HG03565 (cell line): ENCODE data around the gene GPC5.
"Not testable (repeated sequence)": the region's sequence is repeated elsewhere in the genome, so short reads cannot be mapped to it uniquely, and the experiment has no call there.

Experiments used
- ATAC-seq: cut with Tn5 transposase; IDR thresholded peaks from one replicate; pipeline ENCODE4 v1.9.1; 2021; ENCODE audit warnings: mild to moderate bottlenecking, moderate library complexity; ENCODE audit not compliant: unreplicated experiment

The GPC5 gene

GRCh38 chr13:92681239-92681638 is 1282.8 kb downstream of the GPC5 start:
- no peak for ATAC-seq

- ATAC-seq, result no peak
These were observed 1284.6 kb downstream of the GPC5 start for GRCh38 chr13:92682832-92683517.

GRCh38 chr13:92694047-92694446 is 1295.6 kb downstream of the GPC5 start:
- no peak for ATAC-seq

GRCh38 chr13:92695827-92696226 is 1297.4 kb downstream of the GPC5 start:
- ATAC-seq, result not testable (repeated sequence)

GRCh38 chr13:92716749-92717148 is 1318.3 kb downstream of the GPC5 start:
- no peak for ATAC-seq

GRCh38 chr13:92717857-92718256 is 1319.4 kb downstream of the GPC5 start:
- ATAC-seq, result no peak

GRCh38 chr13:92719868-92720267 is 1321.4 kb downstream of the GPC5 start:
- ATAC-seq, result no peak

- no peak for ATAC-seq
These were observed 1323.2 kb downstream of the GPC5 start for GRCh38 chr13:92721620-92722019.

GRCh38 chr13:92727118-92727517 is 1328.7 kb downstream of the GPC5 start:
- ATAC-seq, result no peak

- no peak for ATAC-seq
These were observed 1335.6 kb downstream of the GPC5 start for GRCh38 chr13:92734068-92734467.

- ATAC-seq, result no peak
These were observed 1336.1 kb downstream of the GPC5 start for GRCh38 chr13:92734545-92734944.

- ATAC-seq, result no peak
These were observed 1337.5 kb downstream of the GPC5 start for GRCh38 chr13:92735909-92736308.

- ATAC-seq, result no peak
These were observed 1340.9 kb downstream of the GPC5 start for GRCh38 chr13:92739306-92739818.

- no peak for ATAC-seq
These were observed 1345.6 kb downstream of the GPC5 start for GRCh38 chr13:92743992-92744391.

- ATAC-seq, result no peak
These were observed 1346.8 kb downstream of the GPC5 start for GRCh38 chr13:92745258-92745657.

- not testable (repeated sequence) for ATAC-seq
These were observed 1354.3 kb downstream of the GPC5 start for GRCh38 chr13:92752705-92753104.

- no peak for ATAC-seq
These were observed 1363.3 kb downstream of the GPC5 start for GRCh38 chr13:92761710-92762109.

GRCh38 chr13:92767468-92767867 is 1369.0 kb downstream of the GPC5 start:
- ATAC-seq, result no peak

- ATAC-seq, result no peak
These were observed 1370.2 kb downstream of the GPC5 start for GRCh38 chr13:92768602-92769001.

GRCh38 chr13:92769046-92769445 is 1370.6 kb downstream of the GPC5 start:
- ATAC-seq, result no peak

- ATAC-seq, result no peak
These were observed 1377.2 kb downstream of the GPC5 start for GRCh38 chr13:92775658-92776057.

- no peak for ATAC-seq
These were observed 1383.7 kb downstream of the GPC5 start for GRCh38 chr13:92781965-92782690.
